Measurements from ENCODE around the gene GSK3B. TPM values are rescaled to one million over a fixed set of nuclear protein-coding genes. Genes with fewer than 3 reads are reported as not detected.

The GSK3B gene
- total RNA-seq, 1 donor from 2014 or later, result 20.6 TPM

DNA sequence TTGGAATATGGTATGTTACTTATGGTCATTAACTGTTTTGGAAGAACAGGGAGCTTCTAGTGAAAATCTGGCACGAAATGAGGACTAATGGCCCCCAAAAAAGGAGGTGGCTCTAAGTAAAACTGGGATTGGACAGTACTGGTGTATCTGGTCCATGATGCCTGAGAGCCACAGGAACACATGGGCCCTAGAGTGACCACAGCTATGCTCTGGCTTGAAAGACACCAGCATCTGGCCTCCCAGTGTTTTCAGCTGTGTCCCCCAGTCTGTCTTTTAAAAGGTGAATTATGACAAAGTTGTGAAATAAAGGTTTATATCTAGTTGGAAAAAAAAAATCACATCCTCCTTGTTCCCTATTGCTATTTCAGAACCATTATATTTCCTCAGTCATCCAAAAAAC lies 64.5 kb downstream of the GSK3B start:
- Histone ChIP-seq H3K4me3 (no peak overlapping the region), H3K9me3 (no peaks in the 10 kb centered on the region), H3K27ac (no peak overlapping the region), H3K27me3 (no peaks in the 10 kb centered on the region), H3K4me1 (peaks cover 28% of the 10 kb centered on the region), H3K36me3 (no peaks in the 10 kb centered on the region)
- intact Hi-C loops (cut with DNase I), result no loop called here
- no peak for DNase-seq (ENCODE audit: extremely low spot score in 2 of 2)
- TF ChIP-seq, protein P1, sequence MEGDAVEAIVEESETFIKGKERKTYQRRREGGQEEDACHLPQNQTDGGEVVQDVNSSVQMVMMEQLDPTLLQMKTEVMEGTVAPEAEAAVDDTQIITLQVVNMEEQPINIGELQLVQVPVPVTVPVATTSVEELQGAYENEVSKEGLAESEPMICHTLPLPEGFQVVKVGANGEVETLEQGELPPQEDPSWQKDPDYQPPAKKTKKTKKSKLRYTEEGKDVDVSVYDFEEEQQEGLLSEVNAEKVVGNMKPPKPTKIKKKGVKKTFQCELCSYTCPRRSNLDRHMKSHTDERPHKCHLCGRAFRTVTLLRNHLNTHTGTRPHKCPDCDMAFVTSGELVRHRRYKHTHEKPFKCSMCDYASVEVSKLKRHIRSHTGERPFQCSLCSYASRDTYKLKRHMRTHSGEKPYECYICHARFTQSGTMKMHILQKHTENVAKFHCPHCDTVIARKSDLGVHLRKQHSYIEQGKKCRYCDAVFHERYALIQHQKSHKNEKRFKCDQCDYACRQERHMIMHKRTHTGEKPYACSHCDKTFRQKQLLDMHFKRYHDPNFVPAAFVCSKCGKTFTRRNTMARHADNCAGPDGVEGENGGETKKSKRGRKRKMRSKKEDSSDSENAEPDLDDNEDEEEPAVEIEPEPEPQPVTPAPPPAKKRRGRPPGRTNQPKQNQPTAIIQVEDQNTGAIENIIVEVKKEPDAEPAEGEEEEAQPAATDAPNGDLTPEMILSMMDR (IDR thresholded peaks at IDR 0.05), result no peak
- no peak for TF ChIP-seq POLR2A (IDR thresholded peaks at IDR 0.05)
- no peak for TF ChIP-seq POLR2AphosphoS5 (IDR thresholded peaks at IDR 0.05; ENCODE audit: insufficient read depth in 1 of 2, low read depth in 1 of 2)

DNA sequence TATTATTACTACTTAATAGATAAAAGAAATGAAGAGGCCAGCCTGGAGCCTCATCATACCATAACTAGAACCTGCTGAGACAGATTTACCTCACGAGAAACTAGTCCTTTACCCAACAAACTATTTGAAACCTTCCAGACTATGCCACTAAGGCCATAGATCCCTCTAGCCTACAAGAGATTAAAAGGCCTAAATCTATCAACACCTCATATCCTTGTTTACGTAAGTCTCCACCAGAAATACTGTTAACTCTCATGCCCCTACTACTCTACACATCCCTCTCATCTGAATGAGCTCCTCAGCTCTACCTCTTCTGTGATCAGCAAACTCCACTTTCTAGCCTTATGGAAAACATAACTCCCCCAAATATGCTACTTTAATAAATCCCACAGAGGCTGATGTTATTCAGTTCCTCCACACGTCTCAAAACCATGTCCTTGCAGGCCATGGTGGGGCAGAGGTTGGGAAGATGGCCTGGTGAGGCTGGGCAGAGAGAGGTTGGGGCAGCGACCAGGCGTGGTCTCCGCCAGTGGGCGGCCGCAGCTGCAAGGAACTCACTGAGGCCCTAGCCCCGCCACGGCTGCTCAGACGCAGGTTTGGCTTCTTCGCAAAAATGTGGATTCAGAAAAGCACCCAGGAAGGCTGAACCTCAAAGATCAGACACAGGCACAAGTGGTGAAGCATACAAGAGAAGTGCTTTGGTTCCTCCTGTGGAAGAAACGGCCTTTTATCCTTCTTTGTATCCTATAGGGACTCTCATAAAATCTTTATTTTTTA lies 65.8 kb downstream of the GSK3B start:
- Histone ChIP-seq H3K36me3 (no peaks in the 10 kb centered on the region), H3K27me3 (no peaks in the 10 kb centered on the region), H3K4me1 (peaks cover 34% of the 10 kb centered on the region), H3K4me3 (no peak overlapping the region), H3K27ac (no peak overlapping the region), H3K9me3 (no peaks in the 10 kb centered on the region)
- DNase-seq (ENCODE audit: extremely low spot score in 2 of 2), result no peak
- TF ChIP-seq, protein P1 (IDR thresholded peaks at IDR 0.05), result no peak
- TF ChIP-seq POLR2AphosphoS5 (IDR thresholded peaks at IDR 0.05; ENCODE audit: insufficient read depth in 1 of 2, low read depth in 1 of 2) (no peak), POLR2A (IDR thresholded peaks at IDR 0.05) (no peak)
- intact Hi-C loops (cut with DNase I), result no loop called here

DNA sequence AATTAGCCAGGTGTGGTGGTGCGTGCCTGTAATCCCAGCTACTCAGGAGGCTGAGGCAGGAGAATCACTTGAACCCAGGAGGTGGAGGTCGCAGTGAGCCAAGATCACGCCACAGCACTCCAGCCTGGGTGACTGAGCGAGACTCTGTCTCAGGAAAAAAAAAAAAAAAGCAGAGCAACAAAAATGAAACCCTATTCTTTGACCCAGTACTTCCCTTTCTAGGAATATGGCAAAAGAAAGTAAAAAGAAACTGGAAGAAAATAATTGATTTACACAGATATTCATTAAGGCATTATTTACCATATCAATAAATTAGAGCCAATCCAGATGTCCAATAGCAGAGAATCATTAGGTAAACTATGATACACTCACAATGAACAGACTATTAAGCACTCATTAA lies 67.0 kb downstream of the GSK3B start:
- Histone ChIP-seq H3K27ac (no peak overlapping the region), H3K9me3 (no peaks in the 10 kb centered on the region), H3K27me3 (no peaks in the 10 kb centered on the region), H3K4me1 (peaks cover 42% of the 10 kb centered on the region), H3K36me3 (no peaks in the 10 kb centered on the region), H3K4me3 (no peak overlapping the region)
- no peak for DNase-seq (ENCODE audit: extremely low spot score in 2 of 2)
- TF ChIP-seq POLR2AphosphoS5 (IDR thresholded peaks at IDR 0.05; ENCODE audit: insufficient read depth in 1 of 2, low read depth in 1 of 2) (no peak), POLR2A (IDR thresholded peaks at IDR 0.05) (no peak)
- TF ChIP-seq, protein P1 (IDR thresholded peaks at IDR 0.05), result no peak
- intact Hi-C loops (cut with DNase I), result no loop called here

DNA sequence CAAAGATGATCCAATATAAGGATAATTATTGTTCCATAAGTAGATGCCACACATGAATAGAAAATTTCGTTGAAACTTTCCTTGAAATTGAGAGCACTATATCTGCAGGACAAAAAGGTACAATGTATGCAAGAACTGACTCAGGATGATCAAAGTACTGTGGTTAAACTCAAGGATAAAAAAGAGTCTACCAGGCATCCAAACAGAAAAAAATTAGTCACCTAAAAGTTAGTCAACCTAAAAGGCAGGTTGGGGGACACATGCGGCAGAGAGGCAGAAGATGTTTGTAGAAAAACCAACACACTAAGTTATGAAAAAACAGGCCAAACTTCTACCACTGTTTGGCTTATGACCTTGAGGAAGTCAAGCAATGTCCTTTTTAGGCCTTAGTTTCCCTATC lies 68.7 kb downstream of the GSK3B start:
- Histone ChIP-seq H3K27ac (no peak overlapping the region), H3K4me3 (no peak overlapping the region), H3K9me3 (no peaks in the 10 kb centered on the region), H3K4me1 (peaks cover 55% of the 10 kb centered on the region), H3K36me3 (no peaks in the 10 kb centered on the region), H3K27me3 (no peaks in the 10 kb centered on the region)
- intact Hi-C loops (cut with DNase I), result no loop called here
- TF ChIP-seq POLR2AphosphoS5 (IDR thresholded peaks at IDR 0.05; ENCODE audit: insufficient read depth in 1 of 2, low read depth in 1 of 2), result no peak
- TF ChIP-seq, protein P1 (IDR thresholded peaks at IDR 0.05), result no peak
- no peak for DNase-seq (ENCODE audit: extremely low spot score in 2 of 2)

DNA sequence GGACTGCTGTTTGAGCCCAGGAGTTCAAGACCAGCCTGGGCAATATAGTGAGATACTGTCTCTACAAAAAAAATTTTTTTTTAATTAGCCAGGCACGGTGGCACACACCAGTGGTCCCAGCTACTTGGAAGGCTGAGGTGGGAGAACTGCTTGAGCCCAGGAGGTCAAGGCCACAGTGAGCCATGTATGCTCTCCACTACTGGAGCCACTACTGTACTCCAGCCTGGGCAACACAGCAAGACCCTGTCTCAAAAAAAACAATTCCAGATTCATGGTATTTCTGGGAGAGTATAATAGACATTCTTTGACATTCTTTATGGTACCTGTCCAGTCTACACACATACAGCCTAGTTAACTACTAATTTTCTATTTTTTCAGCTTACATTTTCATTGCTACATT lies 70.1 kb downstream of the GSK3B start:
- TF ChIP-seq, protein P1 (IDR thresholded peaks at IDR 0.05), result no peak
- TF ChIP-seq POLR2A (IDR thresholded peaks at IDR 0.05), result no peak
- no peak for TF ChIP-seq POLR2AphosphoS5 (IDR thresholded peaks at IDR 0.05; ENCODE audit: insufficient read depth in 1 of 2, low read depth in 1 of 2)
- H3K4me1 ChIP-seq, result peaks cover 47% of the 10 kb centered on the region
- DNase-seq (ENCODE audit: extremely low spot score in 2 of 2), result no peak
- no peak overlapping the region for H3K27ac ChIP-seq
- no peak overlapping the region for H3K4me3 ChIP-seq
- no peaks in the 10 kb centered on the region for H3K27me3 ChIP-seq
- intact Hi-C loops (cut with DNase I), result no loop called here
- no peaks in the 10 kb centered on the region for H3K9me3 ChIP-seq
- no peaks in the 10 kb centered on the region for H3K36me3 ChIP-seq

Data from vagina (tissue), 2 donors.